ENCODE results near the gene SYT9. TPM values are rescaled to one million over a fixed set of nuclear protein-coding genes. Genes with fewer than 3 reads are reported as not detected.

SYT9 gene
- total and polyA plus RNA-seq, 4 donors: 0.01 to 0.12 TPM; not detected in 2

DNA sequence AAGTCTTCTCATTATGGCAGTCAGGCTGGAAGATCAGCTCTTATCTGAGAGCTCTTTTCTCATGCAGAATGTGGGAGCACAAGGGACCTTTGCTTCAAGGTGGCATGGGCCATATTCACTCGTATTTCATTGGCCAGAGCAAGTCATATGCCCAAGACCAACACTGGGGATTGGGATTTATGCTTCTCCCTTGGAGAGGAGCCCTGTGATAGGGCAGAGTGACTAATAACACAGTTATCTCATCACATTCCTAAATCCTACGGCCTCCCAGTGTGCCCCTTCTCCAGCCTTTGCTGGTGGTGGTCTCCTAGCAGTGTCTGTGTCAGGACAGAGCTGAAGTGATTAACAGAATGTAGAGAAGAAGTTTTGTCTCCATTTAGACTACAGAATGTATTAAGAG is 48.6 kb downstream of the SYT9 start:
- WGBS, 2 donors: 67 to 71% methylated on average over 2 of the region's 2 CpGs
- H3K4me1 ChIP-seq (ENCODE audit: control insufficient read depth in 5 of 5, insufficient read depth in 5 of 5, low read length in 5 of 5): no peaks in the 10 kb centered on the region
- H3K27me3 ChIP-seq (ENCODE audit: control insufficient read depth in 3 of 3, insufficient read depth in 3 of 3, low read length in 2 of 3): no peaks in the 10 kb centered on the region
- H3K9me3 ChIP-seq (ENCODE audit: control insufficient read depth in 4 of 4, insufficient read depth in 3 of 4, low read length in 3 of 4): peaks cover 0 to 2% (median under 1%) of the 10 kb centered on the region in 4 donors
- DNase-seq (no peak), ATAC-seq (ENCODE audit: insufficient read depth, low FRiP score) (no peak)
- H3K36me3 ChIP-seq (ENCODE audit: control insufficient read depth in 4 of 4, insufficient read depth in 4 of 4, low read length in 4 of 4): no peaks in the 10 kb centered on the region
- TF ChIP-seq, protein P1, sequence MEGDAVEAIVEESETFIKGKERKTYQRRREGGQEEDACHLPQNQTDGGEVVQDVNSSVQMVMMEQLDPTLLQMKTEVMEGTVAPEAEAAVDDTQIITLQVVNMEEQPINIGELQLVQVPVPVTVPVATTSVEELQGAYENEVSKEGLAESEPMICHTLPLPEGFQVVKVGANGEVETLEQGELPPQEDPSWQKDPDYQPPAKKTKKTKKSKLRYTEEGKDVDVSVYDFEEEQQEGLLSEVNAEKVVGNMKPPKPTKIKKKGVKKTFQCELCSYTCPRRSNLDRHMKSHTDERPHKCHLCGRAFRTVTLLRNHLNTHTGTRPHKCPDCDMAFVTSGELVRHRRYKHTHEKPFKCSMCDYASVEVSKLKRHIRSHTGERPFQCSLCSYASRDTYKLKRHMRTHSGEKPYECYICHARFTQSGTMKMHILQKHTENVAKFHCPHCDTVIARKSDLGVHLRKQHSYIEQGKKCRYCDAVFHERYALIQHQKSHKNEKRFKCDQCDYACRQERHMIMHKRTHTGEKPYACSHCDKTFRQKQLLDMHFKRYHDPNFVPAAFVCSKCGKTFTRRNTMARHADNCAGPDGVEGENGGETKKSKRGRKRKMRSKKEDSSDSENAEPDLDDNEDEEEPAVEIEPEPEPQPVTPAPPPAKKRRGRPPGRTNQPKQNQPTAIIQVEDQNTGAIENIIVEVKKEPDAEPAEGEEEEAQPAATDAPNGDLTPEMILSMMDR (IDR thresholded peaks at IDR 0.05; ENCODE audit: control extremely low read depth, extremely low read depth): no peak
- H3K4me3 ChIP-seq: no peak overlapping the region
- H3K27ac ChIP-seq (ENCODE audit: low read depth in 1 of 2, low read length in 1 of 2): no peak overlapping the region
- no peak overlapping the region for H3K9ac ChIP-seq (ENCODE audit: insufficient read depth in 1 of 2, low read length in 2 of 2)

GRCh38 chr11:7303146-7303545 is 51.4 kb downstream of the SYT9 start:
- 88 to 92% methylated on average over 11 of the region's 11 CpGs for WGBS, 2 donors
- Histone ChIP-seq H3K4me3 (no peak overlapping the region), H3K9me3 (ENCODE audit: control insufficient read depth in 4 of 4, insufficient read depth in 3 of 4, low read length in 3 of 4) (peaks cover 0 to 2% (median 0%) of the 10 kb centered on the region in 4 donors), H3K4me1 (ENCODE audit: control insufficient read depth in 5 of 5, insufficient read depth in 5 of 5, low read length in 5 of 5) (no peaks in the 10 kb centered on the region), H3K27ac (ENCODE audit: low read depth in 1 of 2, low read length in 1 of 2) (no peak overlapping the region), H3K27me3 (ENCODE audit: control insufficient read depth in 3 of 3, insufficient read depth in 3 of 3, low read length in 2 of 3) (no peaks in the 10 kb centered on the region), H3K36me3 (ENCODE audit: control insufficient read depth in 4 of 4, insufficient read depth in 4 of 4, low read length in 4 of 4) (no peaks in the 10 kb centered on the region), H3K9ac (ENCODE audit: insufficient read depth in 1 of 2, low read length in 2 of 2) (no peak overlapping the region)
- DNase-seq: no peak
- TF ChIP-seq, protein P1 (IDR thresholded peaks at IDR 0.05; ENCODE audit: control extremely low read depth, extremely low read depth): no peak
- no peak for ATAC-seq (ENCODE audit: insufficient read depth, low FRiP score)

GRCh38 chr11:7306900-7307299 is 55.2 kb downstream of the SYT9 start:
- ATAC-seq (ENCODE audit: insufficient read depth, low FRiP score): no peak
- 78 to 86% methylated on average over 2 of the region's 2 CpGs for WGBS, 2 donors
- Histone ChIP-seq H3K9me3 (ENCODE audit: control insufficient read depth in 4 of 4, insufficient read depth in 3 of 4, low read length in 3 of 4) (no peaks in the 10 kb centered on the region), H3K36me3 (ENCODE audit: control insufficient read depth in 4 of 4, insufficient read depth in 4 of 4, low read length in 4 of 4) (no peaks in the 10 kb centered on the region), H3K4me3 (no peak overlapping the region), H3K27me3 (ENCODE audit: control insufficient read depth in 3 of 3, insufficient read depth in 3 of 3, low read length in 2 of 3) (no peaks in the 10 kb centered on the region), H3K4me1 (ENCODE audit: control insufficient read depth in 5 of 5, insufficient read depth in 5 of 5, low read length in 5 of 5) (no peaks in the 10 kb centered on the region), H3K27ac (ENCODE audit: low read depth in 1 of 2, low read length in 1 of 2) (no peak overlapping the region), H3K9ac (ENCODE audit: insufficient read depth in 1 of 2, low read length in 2 of 2) (no peak overlapping the region)
- no peak for DNase-seq
- TF ChIP-seq, protein P1 (IDR thresholded peaks at IDR 0.05; ENCODE audit: control extremely low read depth, extremely low read depth): no peak

DNA sequence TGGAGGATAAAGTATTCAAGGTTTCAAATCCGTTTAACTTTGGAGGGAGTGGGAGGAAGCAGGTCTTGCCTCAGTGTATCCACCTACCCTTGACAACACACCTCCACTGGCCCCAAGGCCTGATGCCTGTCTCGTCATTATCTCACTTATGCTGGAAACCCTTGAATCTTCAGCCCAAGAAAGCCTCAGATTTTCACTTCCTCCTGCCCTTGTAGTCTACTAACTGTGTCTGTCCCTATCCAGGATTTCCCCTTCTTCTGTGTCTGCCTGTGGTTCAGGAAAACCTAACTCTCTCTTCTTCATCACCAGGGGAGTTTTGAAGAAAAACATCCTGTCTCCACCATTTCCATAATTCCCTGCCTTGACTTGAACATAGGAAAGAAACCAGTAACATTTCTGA is 56.1 kb downstream of the SYT9 start:
- 78 to 80% methylated on average over 2 of the region's 2 CpGs for WGBS, 2 donors
- Histone ChIP-seq H3K9ac (ENCODE audit: insufficient read depth in 1 of 2, low read length in 2 of 2) (no peak overlapping the region), H3K36me3 (ENCODE audit: control insufficient read depth in 4 of 4, insufficient read depth in 4 of 4, low read length in 4 of 4) (no peaks in the 10 kb centered on the region), H3K27ac (ENCODE audit: low read depth in 1 of 2, low read length in 1 of 2) (no peak overlapping the region), H3K27me3 (ENCODE audit: control insufficient read depth in 3 of 3, insufficient read depth in 3 of 3, low read length in 2 of 3) (no peaks in the 10 kb centered on the region), H3K9me3 (ENCODE audit: control insufficient read depth in 4 of 4, insufficient read depth in 3 of 4, low read length in 3 of 4) (no peaks in the 10 kb centered on the region), H3K4me3 (no peak overlapping the region), H3K4me1 (ENCODE audit: control insufficient read depth in 5 of 5, insufficient read depth in 5 of 5, low read length in 5 of 5) (no peaks in the 10 kb centered on the region)
- no peak for DNase-seq
- ATAC-seq (ENCODE audit: insufficient read depth, low FRiP score): no peak
- TF ChIP-seq, protein P1 (IDR thresholded peaks at IDR 0.05; ENCODE audit: control extremely low read depth, extremely low read depth): no peak

Data from lung (tissue), 12 donors.